CD4-positive, alpha-beta T cell treated with Interleukin-6 at 100 ng/mL for 8 hours (primary cell): Measurements from ENCODE around the gene SP100.
"Not testable (repeated sequence)": the region's sequence is repeated elsewhere in the genome, so short reads cannot be mapped to it uniquely, and the experiment has no call there.

Experiments
- DNase-seq: peaks from one replicate; pipeline ENCODE4 v3.0.0-alpha.2; 2020; ENCODE audit warnings: mixed read lengths, low spot score

Gene SP100

GRCh38 chr2:230416061-230416721 is at the start of gene SP100:
Gene SP100, plus strand, starts transcription at chr2:230416201. Its CDS starts 96 bp downstream, at chr2:230416297.
- peak; percentile 82 for DNase-seq

- no peak for DNase-seq
These were observed 33.9 kb upstream of the SP100 start for GRCh38 chr2:230382108-230382507.

GRCh38 chr2:230383453-230383852 is 32.5 kb upstream of the SP100 start:
- DNase-seq = no peak

- DNase-seq = no peak
These were observed 31.0 kb upstream of the SP100 start for GRCh38 chr2:230384986-230385385.

- no peak for DNase-seq
These were observed 21.7 kb upstream of the SP100 start for GRCh38 chr2:230394301-230394700.

- DNase-seq = not testable (repeated sequence)
These were observed 17.3 kb upstream of the SP100 start for GRCh38 chr2:230398698-230399097.

GRCh38 chr2:230400041-230400440 is 16.0 kb upstream of the SP100 start:
- DNase-seq = no peak

GRCh38 chr2:230400454-230400853 is 15.5 kb upstream of the SP100 start:
- DNase-seq = no peak

- DNase-seq = not testable (repeated sequence)
These were observed 15.0 kb upstream of the SP100 start for GRCh38 chr2:230401026-230401425.

- DNase-seq = no peak
These were observed 12.3 kb upstream of the SP100 start for GRCh38 chr2:230403746-230404145.

- DNase-seq = no peak
These were observed 10.2 kb upstream of the SP100 start for GRCh38 chr2:230405824-230406223.

- DNase-seq = no peak
These were observed 7.7 kb upstream of the SP100 start for GRCh38 chr2:230408244-230408842.

- DNase-seq = not testable (repeated sequence)
These were observed 6.7 kb upstream of the SP100 start for GRCh38 chr2:230409316-230409715.

GRCh38 chr2:230410263-230410662 is 5.7 kb upstream of the SP100 start:
- DNase-seq = no peak

- no peak for DNase-seq
These were observed 5.0 kb upstream of the SP100 start for GRCh38 chr2:230410861-230411569.

- peak; percentile 55 for DNase-seq
These were observed 4.2 kb upstream of the SP100 start for GRCh38 chr2:230411570-230412370.

- DNase-seq = no peak
These were observed 3.7 kb upstream of the SP100 start for GRCh38 chr2:230412371-230412711.

- no peak for DNase-seq
These were observed 3.2 kb upstream of the SP100 start for GRCh38 chr2:230412846-230413245.

GRCh38 chr2:230413479-230413878 is 2.5 kb upstream of the SP100 start:
- DNase-seq = no peak

GRCh38 chr2:230414302-230414701 is 1.7 kb upstream of the SP100 start:
- DNase-seq = no peak

- DNase-seq = no peak
These were observed 1.4 kb downstream of the SP100 start for GRCh38 chr2:230417436-230417835.

- no peak for DNase-seq
These were observed 2.5 kb downstream of the SP100 start for GRCh38 chr2:230418341-230419016.
